ENCODE data around the gene SQSTM1. TPM values are rescaled to one million over a fixed set of nuclear protein-coding genes. Genes with fewer than 3 reads are reported as not detected.

The SQSTM1 gene
- total RNA-seq, 1 experiment from 2014 or later, result 341 TPM

DNA sequence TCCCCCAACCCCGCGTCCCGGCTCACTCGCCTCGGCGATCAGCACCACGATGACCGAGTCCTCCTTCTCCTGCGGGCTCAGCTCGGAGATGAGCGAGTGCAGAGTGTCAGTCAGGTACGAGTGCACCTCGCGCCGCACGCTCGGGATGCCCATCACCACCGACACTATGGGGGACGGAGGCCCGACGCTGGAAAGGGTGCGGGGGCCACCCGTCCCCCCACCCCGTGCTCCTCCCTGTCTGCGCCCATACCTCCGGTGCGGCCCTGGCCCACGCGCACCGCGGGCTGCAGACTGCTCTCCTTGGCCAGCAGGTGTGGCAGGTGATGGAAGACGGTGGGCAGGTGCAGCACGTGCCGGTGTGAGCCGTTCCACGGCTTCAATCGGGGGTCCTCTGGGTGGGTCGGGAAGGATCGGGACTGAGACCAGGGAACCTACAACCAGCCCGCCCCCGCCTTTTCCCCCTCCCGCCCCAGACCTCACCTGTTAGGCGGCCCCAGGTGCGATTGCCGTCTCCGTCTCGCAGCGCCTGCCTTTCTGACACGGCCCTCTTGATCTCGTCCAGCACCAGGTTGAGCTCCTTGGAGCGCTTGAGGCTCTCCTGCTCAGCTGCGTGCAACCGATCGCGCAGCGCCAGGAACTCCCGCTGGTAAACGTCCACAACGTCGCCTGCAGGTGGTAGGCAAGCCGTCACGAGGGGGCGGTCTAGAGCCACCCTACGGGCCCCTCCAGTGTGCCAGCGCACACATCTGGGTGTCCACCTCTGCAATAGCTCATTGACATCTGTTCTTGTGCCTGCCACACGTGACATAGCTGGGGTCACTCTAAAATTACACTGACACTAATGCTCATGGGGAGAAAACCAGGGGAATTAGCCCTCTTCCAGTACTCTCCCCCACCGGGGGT is 19.1 kb upstream of the SQSTM1 start:
- intact Hi-C loops (cut with micrococcal nuclease), result no loop called here
- H4K20me1 ChIP-seq (ENCODE audit: low read length), result peaks cover 5% of the 10 kb centered on the region

DNA sequence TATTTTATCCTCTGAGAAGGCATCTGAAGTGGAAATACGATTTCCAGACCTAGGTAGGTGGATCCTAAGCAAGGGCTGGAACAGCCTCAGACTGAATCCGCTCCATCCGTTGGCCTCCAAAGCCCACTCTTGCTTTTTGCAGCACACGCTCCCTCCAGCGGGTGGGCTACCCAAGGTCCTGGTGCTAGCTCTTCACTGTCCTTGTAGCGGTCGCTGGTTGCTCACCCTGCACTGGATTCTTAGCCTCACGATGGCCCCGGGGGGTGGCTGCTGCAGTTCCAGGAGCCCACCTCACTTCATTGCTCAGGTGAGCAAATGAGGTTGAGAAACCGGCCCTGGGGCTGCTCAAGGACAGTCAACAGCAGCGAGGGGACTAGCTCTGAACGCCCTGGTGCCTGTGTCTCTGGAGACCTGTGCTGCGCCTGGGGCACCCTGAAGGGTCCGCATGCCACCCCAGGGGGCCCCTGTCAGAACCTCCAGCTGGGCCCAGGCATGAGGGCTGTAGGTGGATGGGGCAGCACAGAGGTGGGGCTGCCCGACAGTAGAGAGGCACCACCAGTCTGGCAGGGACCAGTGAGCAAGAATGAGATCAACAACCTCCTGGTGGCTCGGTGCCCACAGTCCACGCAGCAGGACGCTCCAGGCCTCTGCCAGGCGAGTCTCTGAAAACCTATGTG is 18.4 kb upstream of the SQSTM1 start:
- DNase-seq (peak; percentile 66), ATAC-seq (peak; percentile 23)
- Histone ChIP-seq H3F3A (ENCODE audit: low read length, unreplicated experiment) (no peaks in the 10 kb centered on the region), H3K9me2 (replicated peaks; ENCODE audit: low read length) (no peaks in the 10 kb centered on the region), H3K4me2 (ENCODE audit: low read length) (peak overlapping the region; percentile 54), H3K4me1 (ENCODE audit: insufficient read depth, low read length) (peaks cover 31% of the 10 kb centered on the region), H2AFZ (ENCODE audit: low read length) (no peak overlapping the region), H3K36me3 (ENCODE audit: low read depth, low read length) (no peaks in the 10 kb centered on the region), H4K20me1 (ENCODE audit: low read length) (peaks cover 5% of the 10 kb centered on the region), H3K4me3 (ENCODE audit: low read length) (no peak overlapping the region), H3K79me2 (ENCODE audit: low read length) (peaks cover 45% of the 10 kb centered on the region), H3K9ac (ENCODE audit: low read length) (no peak overlapping the region), H3K27ac (ENCODE audit: low read length) (peak overlapping the region; percentile 65), H3K27me3 (ENCODE audit: low read length) (no peaks in the 10 kb centered on the region), H3K9me3 (ENCODE audit: low read length) (no peaks in the 10 kb centered on the region)
- TF ChIP-seq EZH2 (IDR thresholded peaks at IDR 0.05; ENCODE audit: low read length, unreplicated experiment), result no peak
- TF ChIP-seq EZH2phosphoT487 (IDR thresholded peaks at IDR 0.05; ENCODE audit: borderline replicate concordance, low read length), result no peak
- TF ChIP-seq, protein P1, sequence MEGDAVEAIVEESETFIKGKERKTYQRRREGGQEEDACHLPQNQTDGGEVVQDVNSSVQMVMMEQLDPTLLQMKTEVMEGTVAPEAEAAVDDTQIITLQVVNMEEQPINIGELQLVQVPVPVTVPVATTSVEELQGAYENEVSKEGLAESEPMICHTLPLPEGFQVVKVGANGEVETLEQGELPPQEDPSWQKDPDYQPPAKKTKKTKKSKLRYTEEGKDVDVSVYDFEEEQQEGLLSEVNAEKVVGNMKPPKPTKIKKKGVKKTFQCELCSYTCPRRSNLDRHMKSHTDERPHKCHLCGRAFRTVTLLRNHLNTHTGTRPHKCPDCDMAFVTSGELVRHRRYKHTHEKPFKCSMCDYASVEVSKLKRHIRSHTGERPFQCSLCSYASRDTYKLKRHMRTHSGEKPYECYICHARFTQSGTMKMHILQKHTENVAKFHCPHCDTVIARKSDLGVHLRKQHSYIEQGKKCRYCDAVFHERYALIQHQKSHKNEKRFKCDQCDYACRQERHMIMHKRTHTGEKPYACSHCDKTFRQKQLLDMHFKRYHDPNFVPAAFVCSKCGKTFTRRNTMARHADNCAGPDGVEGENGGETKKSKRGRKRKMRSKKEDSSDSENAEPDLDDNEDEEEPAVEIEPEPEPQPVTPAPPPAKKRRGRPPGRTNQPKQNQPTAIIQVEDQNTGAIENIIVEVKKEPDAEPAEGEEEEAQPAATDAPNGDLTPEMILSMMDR (conservative IDR thresholded peaks at IDR 0.05; ENCODE audit: low read depth, low read length), result no peak
- CTCF ChIA-PET, result no interaction called here
- BruUV-seq (replicated peaks), result no TSS peak
- POLR2A ChIA-PET (ENCODE audit: unreplicated experiment), result no interaction called here
- intact Hi-C loops (cut with micrococcal nuclease), result no loop called here

More for the DNA sequence above, 19.1 kb upstream of the SQSTM1 start:
- H3K79me2 ChIP-seq (ENCODE audit: low read length), result peaks cover 41% of the 10 kb centered on the region
- H3K9ac ChIP-seq (ENCODE audit: low read length), result no peak overlapping the region
- H3K9me2 ChIP-seq (replicated peaks; ENCODE audit: low read length), result no peaks in the 10 kb centered on the region
- no peak for ATAC-seq
- TF ChIP-seq EZH2phosphoT487 (IDR thresholded peaks at IDR 0.05; ENCODE audit: borderline replicate concordance, low read length) (no peak), EZH2 (IDR thresholded peaks at IDR 0.05; ENCODE audit: low read length, unreplicated experiment) (no peak)
- TF ChIP-seq, protein P1 (conservative IDR thresholded peaks at IDR 0.05; ENCODE audit: low read depth, low read length), result 0 out of 2 replicates have a peak, but pooled peaks have one; percentile 12
- no TSS peak for BruUV-seq (replicated peaks)
- H3K4me2 ChIP-seq (ENCODE audit: low read length), result no peak overlapping the region
- H3K4me3 ChIP-seq (ENCODE audit: low read length), result no peak overlapping the region
- no peaks in the 10 kb centered on the region for H3K36me3 ChIP-seq (ENCODE audit: low read depth, low read length)
- no peaks in the 10 kb centered on the region for H3F3A ChIP-seq (ENCODE audit: low read length, unreplicated experiment)
- ChIA-PET POLR2A (ENCODE audit: unreplicated experiment) (no interaction called here), CTCF (no interaction called here)
- H2AFZ ChIP-seq (ENCODE audit: low read length), result no peak overlapping the region
- H3K4me1 ChIP-seq (ENCODE audit: insufficient read depth, low read length), result peaks cover 31% of the 10 kb centered on the region
- H3K9me3 ChIP-seq (ENCODE audit: low read length), result no peaks in the 10 kb centered on the region
- H3K27ac ChIP-seq (ENCODE audit: low read length), result no peak overlapping the region
- DNase-seq, result no peak
- H3K27me3 ChIP-seq (ENCODE audit: low read length), result no peaks in the 10 kb centered on the region

Measured in PC-3 (cell line).